ENCODE results near the gene ATP2B1. TPM values are rescaled to one million over a fixed set of nuclear protein-coding genes. Genes with fewer than 3 reads are reported as not detected.

ATP2B1 gene
- total RNA-seq, 1 experiment from 2014 or later, result 20.6 TPM

DNA sequence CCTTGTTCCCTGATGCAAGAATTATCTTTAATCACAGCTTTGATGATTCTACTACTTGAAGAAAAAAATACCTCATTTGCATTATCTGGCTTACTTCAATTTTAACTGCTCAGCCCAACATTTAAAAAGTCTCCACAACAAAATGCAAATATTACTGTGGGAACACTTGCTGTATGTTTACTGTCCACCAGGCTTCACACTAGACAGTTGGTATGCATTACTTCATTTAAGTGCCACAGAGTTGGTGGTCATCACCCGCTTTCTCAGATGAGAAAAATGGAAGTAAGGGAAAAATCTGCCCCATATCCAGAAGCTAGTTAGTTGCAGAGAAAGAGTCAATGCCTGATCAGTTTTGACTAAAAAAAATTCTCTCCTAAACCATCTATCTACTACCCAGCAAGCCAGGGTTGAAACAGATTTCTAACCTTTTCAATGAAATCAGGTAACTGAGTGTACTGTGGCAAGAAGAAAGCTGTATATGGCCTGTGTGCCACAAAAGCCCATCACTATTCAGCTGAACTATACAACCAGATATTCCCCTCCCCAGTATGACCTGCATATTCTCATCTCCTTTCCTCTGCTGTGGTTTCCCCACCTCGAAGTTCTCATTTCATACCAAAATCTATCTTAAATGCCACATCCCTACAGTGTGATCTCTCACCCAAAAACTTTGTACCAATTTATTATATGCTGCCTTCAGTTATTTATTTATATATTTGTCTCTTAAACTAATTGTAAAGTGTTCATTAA, 90.3 kb downstream of the ATP2B1 start:
- H2BK120ac ChIP-seq (ENCODE audit: low read depth, low read length, poor library complexity, severe bottlenecking), result no peak overlapping the region
- no peaks in the 10 kb centered on the region for H3K9me3 ChIP-seq (ENCODE audit: control insufficient read depth, low read depth, low read length)
- H2AFZ ChIP-seq (ENCODE audit: low read length), result no peak overlapping the region
- H3K27ac ChIP-seq (ENCODE audit: insufficient read length, low read depth, low read length), result no peak overlapping the region
- no peak overlapping the region for H2BK15ac ChIP-seq (ENCODE audit: low read depth, low read length)
- Mint-ChIP-seq H3K4me3 (no peak overlapping the region), H3K36me3 (ENCODE audit: insufficient read depth in 1 of 3, low read depth in 3 of 3) (no peaks in the 10 kb centered on the region; a peak in 1 of 7 replicates), H3K27me3 (ENCODE audit: low read depth) (no peaks in the 10 kb centered on the region), H3K27ac (no peak overlapping the region), H3K4me1 (no peaks in the 10 kb centered on the region), H3K9me3 (no peaks in the 10 kb centered on the region)
- no peak overlapping the region for H3K18ac ChIP-seq (ENCODE audit: insufficient read length, low read depth, low read length)
- H2BK12ac ChIP-seq (ENCODE audit: insufficient read length, low read depth, low read length), result no peak overlapping the region
- no peak for TF ChIP-seq CTCF (conservative IDR thresholded peaks at IDR 0.05)
- no peak overlapping the region for H3T11ph ChIP-seq (ENCODE audit: low read length)
- no peaks in the 10 kb centered on the region for H3K27me3 ChIP-seq (ENCODE audit: insufficient read depth, low read length)
- no peaks in the 10 kb centered on the region for H3K79me2 ChIP-seq (ENCODE audit: insufficient read depth, low read length)
- no peak overlapping the region for H2AK5ac ChIP-seq (ENCODE audit: insufficient read length, low read length)
- H4K20me1 ChIP-seq (ENCODE audit: control insufficient read depth, insufficient read depth, insufficient read length), result no peaks in the 10 kb centered on the region
- H3K4me2 ChIP-seq (ENCODE audit: insufficient read depth, insufficient read length, low read length), result no peak overlapping the region
- H3K14ac ChIP-seq (ENCODE audit: insufficient read depth, low read length), result no peak overlapping the region
- no peaks in the 10 kb centered on the region for H3K4me1 ChIP-seq (ENCODE audit: insufficient read depth, low read length)
- H4K8ac ChIP-seq (replicated peaks; ENCODE audit: insufficient read length, low read depth, low read length), result no peak overlapping the region
- H3K23me2 ChIP-seq (ENCODE audit: insufficient read length, low read depth, low read length, poor library complexity, severe bottlenecking), result no peaks in the 10 kb centered on the region
- no peak overlapping the region for H3K23ac ChIP-seq (ENCODE audit: insufficient read length, low read depth, low read length)
- H2BK5ac ChIP-seq (ENCODE audit: insufficient read length, low read length), result no peak overlapping the region
- WGBS (ENCODE audit: extremely low coverage, insufficient read length, low lambda C conversion rate), result no CpG with 5 or more reads among the region's 2 CpGs
- no peak overlapping the region for H4K91ac ChIP-seq (ENCODE audit: insufficient read length, low read depth, low read length)
- H2BK20ac ChIP-seq (ENCODE audit: low read depth, low read length, poor library complexity, severe bottlenecking), result no peak overlapping the region
- H3K79me1 ChIP-seq (ENCODE audit: insufficient read depth, low read depth, low read length, poor library complexity, severe bottlenecking), result no peaks in the 10 kb centered on the region
- no peak overlapping the region for H4K5ac ChIP-seq (ENCODE audit: insufficient read length, low read depth, low read length)
- H3K9ac ChIP-seq (ENCODE audit: extremely low read depth, insufficient read length, low read length), result no peak overlapping the region
- H3K4ac ChIP-seq (ENCODE audit: low read depth, low read length), result no peak overlapping the region
- DNase-seq, result no peak
- H3K56ac ChIP-seq (ENCODE audit: insufficient read length, low read depth, low read length), result no peak overlapping the region
